Urinary bladder (tissue), 4 donors: ENCODE results near the gene ATXN7. TPM values are rescaled to one million over a fixed set of nuclear protein-coding genes. Genes with fewer than 3 reads are reported as not detected.

Experiments
- DNase-seq: peaks from one replicate; pipeline ENCODE4 v3.0.0-alpha.2; 2015; ENCODE audit errors: extremely low spot score
- H3K27ac ChIP-seq: one replicate; pipeline ENCODE4 v1.5.1; 2013; ENCODE audit warnings: low read depth, mild to moderate bottlenecking, moderate library complexity
- H3K36me3 ChIP-seq: one replicate; pipeline ENCODE4 v1.6.1; 2013; ENCODE audit warnings: mild to moderate bottlenecking, moderate library complexity; ENCODE audit not compliant: insufficient read depth
- H3K4me1 ChIP-seq: one replicate; pipeline ENCODE4 v1.6.1; 2013; ENCODE audit warnings: mild to moderate bottlenecking, moderate library complexity; ENCODE audit not compliant: insufficient read depth
- H3K4me3 ChIP-seq: one replicate; pipeline ENCODE4 v1.5.1; 2013; ENCODE audit warnings: low read depth, low read length
- WGBS: extraction: QIAGEN DNeasy Blood & Tissue Kit; methylation state at CpG from one replicate; pipeline ENCODE4 v1.1.7; 2013; 5-methylcytosine and 5-hydroxymethylcytosine counted together
- polyA plus RNA-seq: library from polyadenylated mRNA; stranded (reverse); fragments of 200-250 nt; gene quantifications from one replicate; pipeline ENCODE4 v1.2.3, GENCODE V29; 2013
- total RNA-seq: library from RNA; depleted of rRNA; stranded (reverse); fragments of >200 nt; gene quantifications from one replicate; pipeline ENCODE4 v1.2.3, GENCODE V29; 2014
- donor health status: healthy with polysubstance abuse.
- donor health status: healthy.

Gene ATXN7
- total and polyA plus RNA-seq, 2 donors: 6.2 to 27.0 TPM

GRCh38 chr3:63921741-63922482 is 58.2 kb downstream of the ATXN7 start:
- H3K27ac ChIP-seq: no peak overlapping the region
- 92% methylated on average over 6 of the region's 6 CpGs for WGBS
- no peak for DNase-seq
- no peaks in the 10 kb centered on the region for H3K4me1 ChIP-seq
- no peaks in the 10 kb centered on the region for H3K36me3 ChIP-seq
- no peak overlapping the region for H3K4me3 ChIP-seq

GRCh38 chr3:63922491-63923199 is 59.0 kb downstream of the ATXN7 start:
- Histone ChIP-seq H3K4me3 (no peak overlapping the region), H3K4me1 (no peaks in the 10 kb centered on the region), H3K27ac (no peak overlapping the region), H3K36me3 (no peaks in the 10 kb centered on the region)
- DNase-seq: no peak
- WGBS: 83% methylated on average over 2 of the region's 2 CpGs

- H3K4me1 ChIP-seq: no peaks in the 10 kb centered on the region
- no peak overlapping the region for H3K4me3 ChIP-seq
- H3K36me3 ChIP-seq: no peaks in the 10 kb centered on the region
- 96% methylated on average over 4 of the region's 4 CpGs for WGBS
- no peak overlapping the region for H3K27ac ChIP-seq
- no peak for DNase-seq
These were observed 62.6 kb downstream of the ATXN7 start for GRCh38 chr3:63926309-63926708.

GRCh38 chr3:63927422-63928280 is 64.0 kb downstream of the ATXN7 start:
- H3K36me3 ChIP-seq: no peaks in the 10 kb centered on the region
- DNase-seq: no peak
- WGBS: 66% methylated on average over 10 of the region's 10 CpGs
- H3K27ac ChIP-seq: no peak overlapping the region
- no peak overlapping the region for H3K4me3 ChIP-seq
- H3K4me1 ChIP-seq: no peaks in the 10 kb centered on the region

- Histone ChIP-seq H3K4me3 (no peak overlapping the region), H3K27ac (no peak overlapping the region), H3K36me3 (no peaks in the 10 kb centered on the region), H3K4me1 (no peaks in the 10 kb centered on the region)
- no peak for DNase-seq
- WGBS: 94% methylated on average over 3 of the region's 3 CpGs
These were observed 67.6 kb downstream of the ATXN7 start for GRCh38 chr3:63931290-63931689.

GRCh38 chr3:63932509-63933212 is 69.0 kb downstream of the ATXN7 start:
- 58% methylated on average over 3 of the region's 3 CpGs for WGBS
- no peaks in the 10 kb centered on the region for H3K4me1 ChIP-seq
- no peak overlapping the region for H3K27ac ChIP-seq
- no peak for DNase-seq
- no peaks in the 10 kb centered on the region for H3K36me3 ChIP-seq
- no peak overlapping the region for H3K4me3 ChIP-seq

- no peak overlapping the region for H3K4me3 ChIP-seq
- H3K4me1 ChIP-seq: no peaks in the 10 kb centered on the region
- H3K27ac ChIP-seq: no peak overlapping the region
- DNase-seq: no peak
- 99% methylated on average over 1 of the region's 1 CpG for WGBS
- H3K36me3 ChIP-seq: no peaks in the 10 kb centered on the region
These were observed 69.8 kb downstream of the ATXN7 start for GRCh38 chr3:63933459-63933858.

- no peaks in the 10 kb centered on the region for H3K36me3 ChIP-seq
- no peak overlapping the region for H3K27ac ChIP-seq
- no peak overlapping the region for H3K4me3 ChIP-seq
- no peak for DNase-seq
- no peaks in the 10 kb centered on the region for H3K4me1 ChIP-seq
- WGBS: 82% methylated on average over 6 of the region's 6 CpGs
These were observed 70.6 kb downstream of the ATXN7 start for GRCh38 chr3:63934041-63934866.

GRCh38 chr3:63936925-63937324 is 73.3 kb downstream of the ATXN7 start:
- Histone ChIP-seq H3K27ac (no peak overlapping the region), H3K4me3 (no peak overlapping the region), H3K36me3 (no peaks in the 10 kb centered on the region), H3K4me1 (no peaks in the 10 kb centered on the region)
- DNase-seq: no peak
- 67% methylated on average over 4 of the region's 4 CpGs for WGBS

GRCh38 chr3:63937661-63938651 is 74.3 kb downstream of the ATXN7 start:
- no peak for DNase-seq
- H3K27ac ChIP-seq: no peak overlapping the region
- no peak overlapping the region for H3K4me3 ChIP-seq
- WGBS: 72% methylated on average over 6 of the region's 6 CpGs
- no peaks in the 10 kb centered on the region for H3K36me3 ChIP-seq
- no peaks in the 10 kb centered on the region for H3K4me1 ChIP-seq

GRCh38 chr3:63940389-63940757 is 76.7 kb downstream of the ATXN7 start:
- Histone ChIP-seq H3K4me1 (no peaks in the 10 kb centered on the region), H3K36me3 (no peaks in the 10 kb centered on the region)
- WGBS: 70% methylated on average over 4 of the region's 4 CpGs

GRCh38 chr3:63942528-63942927 is 78.9 kb downstream of the ATXN7 start:
- no peak for DNase-seq
- Histone ChIP-seq H3K27ac (no peak overlapping the region), H3K4me3 (no peak overlapping the region), H3K4me1 (no peaks in the 10 kb centered on the region), H3K36me3 (no peaks in the 10 kb centered on the region)

More at GRCh38 chr3:63940389-63940757, 76.7 kb downstream of the ATXN7 start:
- no peak overlapping the region for H3K27ac ChIP-seq
- no peak for DNase-seq
- H3K4me3 ChIP-seq: no peak overlapping the region
